NCI-H2107 treated with DMSO at 0.1 percent for 48 hours (cell line): ENCODE measurements around the gene CHAT.

Source experiments
- DNase-seq: peaks from one replicate; lab custom pipeline; 2025; ENCODE audit not compliant: unreplicated experiment; lab: John Stamatoyannopoulos, UW

Gene CHAT

GRCh38 chr10:49627644-49628247, 13.9 kb downstream of the CHAT start:
- DNase-seq: no peak

- no peak for DNase-seq
Measured at GRCh38 chr10:49628599-49628998, 14.8 kb downstream of the CHAT start.

GRCh38 chr10:49629431-49629881, 15.6 kb downstream of the CHAT start:
- no peak for DNase-seq

GRCh38 chr10:49631975-49632374, 18.1 kb downstream of the CHAT start:
- DNase-seq: no peak

- no peak for DNase-seq
Measured at GRCh38 chr10:49632406-49633317, 18.8 kb downstream of the CHAT start.

- no peak for DNase-seq
Measured at GRCh38 chr10:49633327-49634068, 19.7 kb downstream of the CHAT start.

- DNase-seq: no peak
Measured at GRCh38 chr10:49634069-49634660, 20.3 kb downstream of the CHAT start.

- no peak for DNase-seq
Measured at GRCh38 chr10:49642311-49642710, 28.5 kb downstream of the CHAT start.

- no peak for DNase-seq
Measured at GRCh38 chr10:49643241-49644034, 29.6 kb downstream of the CHAT start.

- no peak for DNase-seq
Measured at GRCh38 chr10:49644035-49644646, 30.3 kb downstream of the CHAT start.

GRCh38 chr10:49645417-49645816, 31.6 kb downstream of the CHAT start:
- DNase-seq: no peak

- no peak for DNase-seq
Measured at GRCh38 chr10:49645871-49646870, 32.3 kb downstream of the CHAT start.

GRCh38 chr10:49647554-49647953, 33.7 kb downstream of the CHAT start:
- DNase-seq: no peak

GRCh38 chr10:49647985-49648795, 34.4 kb downstream of the CHAT start:
- DNase-seq: no peak

- DNase-seq: no peak
Measured at GRCh38 chr10:49649294-49649693, 35.5 kb downstream of the CHAT start.

GRCh38 chr10:49649936-49650723, 36.3 kb downstream of the CHAT start:
- no peak for DNase-seq

- DNase-seq: no peak
Measured at GRCh38 chr10:49650724-49651034, 36.8 kb downstream of the CHAT start.
